ENCODE results near the gene DNMT3A. TPM values are rescaled to one million over a fixed set of nuclear protein-coding genes. Genes with fewer than 3 reads are reported as not detected.

The DNMT3A gene
- total RNA-seq, 4 donors from 2014 or later = 14.7 to 40.2 (median 18.3) TPM

- 83% methylated on average over 1 of the region's 9 CpGs; no CpG with 5 or more reads in 1 of the 2 donors for WGBS, 2 donors (ENCODE audit: low coverage in 1 of 2)
- Histone ChIP-seq H3K27me3 (no peaks in the 10 kb centered on the region), H3K4me3 (no peak overlapping the region), H3K9me3 (no peaks in the 10 kb centered on the region), H3K36me3 (peaks cover 0 to 100% of the 10 kb centered on the region in 2 donors), H3K4me1 (peaks cover 0 to 7% (median 0%) of the 10 kb centered on the region in 3 donors), H3K27ac (no peak overlapping the region)
- ATAC-seq = no peak
- TF ChIP-seq POLR2AphosphoS5 (IDR thresholded peaks at IDR 0.05) (no peak), POLR2A (IDR thresholded peaks at IDR 0.05) (no peak), EP300 (IDR thresholded peaks at IDR 0.05) (no peak), CTCF (IDR thresholded peaks at IDR 0.05) (no peak)
These were observed 102.8 kb downstream of the DNMT3A start for GRCh38 chr2:25238920-25239319.

- no peaks in the 10 kb centered on the region for H3K9me3 ChIP-seq
- H3K27ac ChIP-seq = no peak overlapping the region
- 84 to 85% methylated on average over 5 of the region's 8 CpGs for WGBS, 2 donors (ENCODE audit: low coverage in 1 of 2)
- TF ChIP-seq EP300 (IDR thresholded peaks at IDR 0.05) = no peak
- TF ChIP-seq POLR2AphosphoS5 (IDR thresholded peaks at IDR 0.05) = no peak
- no peak for TF ChIP-seq POLR2A (IDR thresholded peaks at IDR 0.05)
- no peak for TF ChIP-seq CTCF (IDR thresholded peaks at IDR 0.05)
- H3K4me3 ChIP-seq = no peak overlapping the region
- H3K4me1 ChIP-seq = peaks cover 0 to 7% (median 0%) of the 10 kb centered on the region in 3 donors
- no peak for ATAC-seq
- no peaks in the 10 kb centered on the region for H3K27me3 ChIP-seq
- peaks cover 0 to 100% of the 10 kb centered on the region in 2 donors for H3K36me3 ChIP-seq
These were observed 104.0 kb downstream of the DNMT3A start for GRCh38 chr2:25237764-25238163.

- ATAC-seq = no peak
- no peak for TF ChIP-seq EP300 (IDR thresholded peaks at IDR 0.05)
- TF ChIP-seq POLR2AphosphoS5 (IDR thresholded peaks at IDR 0.05) = no peak
- TF ChIP-seq POLR2A (IDR thresholded peaks at IDR 0.05) = no peak
- no peak for TF ChIP-seq CTCF (IDR thresholded peaks at IDR 0.05)
- WGBS, 2 donors (ENCODE audit: low coverage in 1 of 2) = 86 to 88% methylated on average over 3 to 6 of the region's 8 CpGs
These were observed 105.0 kb downstream of the DNMT3A start for GRCh38 chr2:25236736-25237135.

GRCh38 chr2:25234738-25235137 is 107.0 kb downstream of the DNMT3A start:
- 65 to 80% methylated on average over 1 to 4 of the region's 8 CpGs for WGBS, 2 donors (ENCODE audit: low coverage in 1 of 2)
- peaks cover 0 to 88% of the 10 kb centered on the region in 2 donors for H3K36me3 ChIP-seq
- no peak for ATAC-seq

More at GRCh38 chr2:25236736-25237135, 105.0 kb downstream of the DNMT3A start:
- Histone ChIP-seq H3K27ac (no peak overlapping the region), H3K36me3 (peaks cover 0 to 100% of the 10 kb centered on the region in 2 donors), H3K4me1 (peaks cover 0 to under 1% (median 0%) of the 10 kb centered on the region in 3 donors), H3K27me3 (no peaks in the 10 kb centered on the region), H3K9me3 (no peaks in the 10 kb centered on the region), H3K4me3 (no peak overlapping the region)

More at GRCh38 chr2:25234738-25235137, 107.0 kb downstream of the DNMT3A start:
- no peak for TF ChIP-seq POLR2AphosphoS5 (IDR thresholded peaks at IDR 0.05)
- TF ChIP-seq EP300 (IDR thresholded peaks at IDR 0.05) = no peak
- no peak for TF ChIP-seq POLR2A (IDR thresholded peaks at IDR 0.05)
- no peak for TF ChIP-seq CTCF (IDR thresholded peaks at IDR 0.05)
- Histone ChIP-seq H3K4me1 (peaks cover 0 to 14% (median 3%) of the 10 kb centered on the region in 3 donors), H3K27ac (no peak overlapping the region), H3K27me3 (no peaks in the 10 kb centered on the region), H3K4me3 (no peak overlapping the region), H3K9me3 (no peaks in the 10 kb centered on the region)
